Measurements from ENCODE around the gene PEX12.
A peak's percentile ranks its signal among the peaks of the same experiment; 100 is the strongest.
"Not testable (repeated sequence)": the region's sequence is repeated elsewhere in the genome, so short reads cannot be mapped to it uniquely, and the experiment has no call there.

The PEX12 gene

GRCh38 chr17:35575759-35576158 is 2.6 kb downstream of the PEX12 start:
- no peak for DNase-seq

DNA sequence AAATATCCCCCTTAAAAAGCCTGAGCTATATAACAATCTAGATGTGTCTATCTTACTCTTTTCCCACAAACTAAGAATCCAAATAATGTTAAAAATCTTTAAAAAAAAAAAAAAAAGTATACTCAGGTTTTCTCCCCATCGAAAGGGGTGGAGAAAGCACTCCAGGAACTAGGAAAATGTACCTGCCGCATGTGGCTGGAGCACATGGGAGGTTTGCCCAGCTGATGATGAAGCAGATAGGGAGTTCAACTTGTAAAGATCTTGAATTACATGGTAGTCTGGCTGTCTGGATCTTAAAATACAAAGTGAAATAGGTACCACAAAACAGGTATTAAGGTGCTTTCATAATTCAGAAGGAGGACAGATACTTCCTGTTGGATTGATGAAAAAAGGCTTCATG is 9.0 kb downstream of the PEX12 start:
- no peak for DNase-seq

- DNase-seq, result peak; percentile 47
Observed at GRCh38 chr17:35568561-35568960, 9.8 kb downstream of the PEX12 start.

DNA sequence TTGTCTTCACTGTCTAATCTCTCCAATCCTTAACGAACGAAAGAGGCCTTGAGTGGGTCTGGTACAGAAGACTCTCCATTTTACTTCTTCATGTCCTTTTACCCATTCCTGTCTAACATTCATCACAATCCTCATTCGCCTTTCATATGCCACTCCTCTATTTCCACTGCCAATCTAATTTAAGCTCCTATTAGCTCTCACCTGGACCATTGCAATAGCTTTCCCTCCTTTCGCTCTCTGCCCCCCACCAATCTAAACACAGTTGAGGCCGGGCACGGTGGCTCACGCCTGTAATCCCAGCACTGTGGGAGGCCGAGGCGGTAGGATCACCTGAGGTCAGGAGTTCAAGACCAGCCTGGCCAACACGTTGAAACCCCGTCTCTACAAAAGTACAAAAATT is 11.4 kb downstream of the PEX12 start:
- no peak for DNase-seq

- DNase-seq, result not testable (repeated sequence)
Observed at GRCh38 chr17:35563181-35563580, 15.2 kb downstream of the PEX12 start.

DNA sequence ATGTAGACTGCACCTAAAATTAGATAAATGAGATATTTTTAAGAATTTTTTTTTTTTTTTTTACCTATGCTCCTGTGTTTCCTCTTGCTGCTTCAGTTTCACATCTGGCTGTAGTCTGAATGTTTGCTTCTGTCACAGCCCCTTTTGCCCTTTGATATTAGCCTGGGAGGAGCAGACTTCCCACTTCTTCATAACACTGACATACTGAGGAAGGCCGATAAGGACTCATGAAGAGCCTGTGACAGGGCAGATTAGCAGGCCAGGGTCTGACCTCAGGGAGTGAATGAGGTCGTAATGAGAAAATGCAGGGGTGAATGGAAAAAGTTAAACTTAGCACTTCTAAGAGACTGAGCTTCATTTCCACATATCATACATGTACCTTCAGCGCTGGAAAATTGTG is 17.7 kb downstream of the PEX12 start, which contains the start of gene SLFN14:
SLFN14 (minus strand) TSS at position 117 of the 400 bp plus-strand sequence. CDS start 2,757 bp downstream, outside the sequence.
- DNase-seq, result no peak

- DNase-seq, result no peak
Observed at GRCh38 chr17:35559495-35560210, 18.7 kb downstream of the PEX12 start.

GRCh38 chr17:35557353-35557752 is 21.0 kb downstream of the PEX12 start:
- no peak for DNase-seq

GRCh38 chr17:35555691-35556090 is 22.7 kb downstream of the PEX12 start:
- peak; percentile 25 for DNase-seq

DNA sequence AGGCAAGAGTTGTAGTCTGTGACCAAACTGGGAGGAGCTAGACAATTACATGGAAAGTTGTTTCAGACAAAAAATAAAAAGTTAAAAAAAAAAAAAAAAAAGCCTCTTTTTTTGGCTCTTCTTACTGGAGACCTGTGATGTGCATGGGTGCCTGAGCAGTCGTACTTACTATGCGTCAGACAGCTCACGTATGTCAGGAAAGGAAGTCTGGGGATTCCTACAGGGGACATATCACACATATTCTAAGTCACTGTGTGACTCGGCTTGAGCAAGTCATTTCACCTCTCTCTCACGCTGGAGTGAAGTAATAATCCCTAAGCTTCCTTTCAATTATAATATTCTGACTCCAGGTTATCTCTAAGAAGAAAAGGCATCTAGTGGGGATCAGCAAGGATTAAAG is 23.7 kb downstream of the PEX12 start:
- DNase-seq, result no peak

DNA sequence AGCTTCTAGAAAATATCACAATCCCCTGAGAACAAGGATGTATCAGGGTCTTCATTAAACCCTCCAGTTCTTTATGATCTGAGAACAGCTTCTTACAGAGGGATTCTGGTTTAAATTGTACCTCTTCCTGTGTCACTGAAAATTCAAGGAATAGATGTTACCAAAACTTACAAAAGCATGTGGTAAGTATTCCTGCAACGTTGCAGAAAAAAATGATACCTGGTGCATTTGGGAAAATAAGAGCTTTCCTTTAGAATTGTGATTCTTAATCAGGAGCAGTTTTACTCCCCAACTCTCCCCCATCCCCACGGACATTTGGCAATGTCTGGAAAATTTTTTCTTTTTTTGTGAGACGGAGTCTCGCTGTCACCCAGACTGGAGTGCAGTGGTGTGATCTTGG is 25.1 kb downstream of the PEX12 start:
- DNase-seq, result no peak

DNA sequence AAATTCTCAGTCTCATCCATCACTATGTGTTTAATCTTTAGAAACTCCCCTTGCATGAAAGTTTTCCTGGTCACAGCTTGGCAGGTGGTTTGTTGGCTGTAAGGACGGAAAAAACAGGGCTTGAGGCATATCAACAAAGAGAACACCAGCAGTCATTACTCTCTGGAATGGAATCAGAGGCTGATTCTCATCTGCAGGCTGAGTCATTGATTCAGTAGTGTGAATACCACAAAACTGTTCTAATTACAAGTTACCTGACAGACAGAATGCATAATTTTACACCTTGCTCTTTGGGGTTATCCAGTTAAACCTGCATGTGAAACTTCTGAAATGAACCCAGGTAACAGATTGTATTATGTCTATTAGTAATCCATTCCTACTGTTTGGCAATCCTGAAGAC is 29.4 kb downstream of the PEX12 start:
- no peak for DNase-seq

GRCh38 chr17:35548208-35548810 is 30.1 kb downstream of the PEX12 start:
- no peak for DNase-seq

DNA sequence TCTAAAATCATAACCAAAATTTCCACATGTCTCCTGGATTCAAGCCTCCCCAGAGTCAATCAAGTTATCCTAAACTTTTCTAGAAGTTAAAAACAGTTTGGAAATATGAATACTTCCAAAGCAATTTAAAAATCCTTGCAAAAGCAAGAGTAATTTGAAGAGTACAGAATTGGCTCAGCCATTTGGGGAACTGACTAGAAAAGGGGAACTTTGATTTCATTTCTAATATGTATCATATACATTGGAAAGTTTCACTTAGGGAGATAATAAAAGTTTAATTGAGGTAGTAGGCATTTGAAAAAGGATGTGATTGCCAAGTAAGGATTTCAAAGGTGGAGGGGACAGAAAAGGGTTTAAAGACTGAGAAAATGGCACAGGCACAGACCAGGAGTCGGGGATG is 31.9 kb downstream of the PEX12 start:
- DNase-seq, result no peak

GRCh38 chr17:35545150-35545549 is 33.2 kb downstream of the PEX12 start:
- DNase-seq, result no peak

DNA sequence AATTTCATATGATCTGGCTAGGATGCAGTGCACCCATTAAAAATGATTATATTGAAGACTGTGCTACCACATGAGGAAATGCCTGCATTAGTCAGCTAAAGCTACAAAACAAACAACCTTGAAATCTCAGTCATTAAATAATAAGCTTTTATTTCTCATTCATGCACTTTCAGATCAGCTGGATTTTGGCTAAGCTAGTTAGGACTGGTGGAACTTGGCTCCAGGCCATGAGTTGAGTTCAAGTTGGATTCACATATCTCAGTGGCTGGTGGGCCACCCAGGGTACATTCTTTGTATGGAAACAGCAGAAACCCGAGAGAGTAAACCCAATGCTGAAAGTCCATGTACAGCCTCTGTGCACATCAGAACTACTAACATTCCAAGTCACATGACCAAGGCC is 34.5 kb downstream of the PEX12 start:
- no peak for DNase-seq

- DNase-seq, result no peak
Observed at GRCh38 chr17:35542990-35543389, 35.4 kb downstream of the PEX12 start.

DNA sequence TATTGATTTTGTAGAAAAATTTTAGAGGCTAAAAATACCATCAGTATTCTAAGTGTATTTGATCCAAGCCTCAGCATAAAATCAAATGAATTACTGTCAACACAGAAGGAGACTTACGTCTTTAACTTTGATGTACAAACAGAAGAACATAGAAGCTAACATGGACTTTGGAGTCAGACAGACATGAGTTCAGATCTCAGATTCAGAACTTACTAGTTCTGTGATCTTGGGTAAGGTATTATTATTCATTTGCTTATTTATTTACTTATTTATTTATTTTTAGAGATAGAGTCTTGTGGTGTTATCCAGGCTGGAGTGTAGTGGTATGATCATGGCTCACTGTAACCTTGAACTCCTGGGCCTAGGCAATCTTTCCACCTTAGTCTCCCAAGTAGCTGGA is 36.9 kb downstream of the PEX12 start:
- no peak for DNase-seq

- peak; percentile 64 for DNase-seq
Observed at GRCh38 chr17:35540589-35541404, 37.6 kb downstream of the PEX12 start.

GRCh38 chr17:35539659-35540026 is 38.7 kb downstream of the PEX12 start:
- no peak for DNase-seq

- peak; percentile 75 for DNase-seq
Observed at GRCh38 chr17:35537601-35538141, 40.7 kb downstream of the PEX12 start, which contains the start of gene SLFN12L. TSS of gene SLFN12L (minus strand) at chr17:35537678. CDS start at chr17:35522364, 15,314 bp downstream.

DNA sequence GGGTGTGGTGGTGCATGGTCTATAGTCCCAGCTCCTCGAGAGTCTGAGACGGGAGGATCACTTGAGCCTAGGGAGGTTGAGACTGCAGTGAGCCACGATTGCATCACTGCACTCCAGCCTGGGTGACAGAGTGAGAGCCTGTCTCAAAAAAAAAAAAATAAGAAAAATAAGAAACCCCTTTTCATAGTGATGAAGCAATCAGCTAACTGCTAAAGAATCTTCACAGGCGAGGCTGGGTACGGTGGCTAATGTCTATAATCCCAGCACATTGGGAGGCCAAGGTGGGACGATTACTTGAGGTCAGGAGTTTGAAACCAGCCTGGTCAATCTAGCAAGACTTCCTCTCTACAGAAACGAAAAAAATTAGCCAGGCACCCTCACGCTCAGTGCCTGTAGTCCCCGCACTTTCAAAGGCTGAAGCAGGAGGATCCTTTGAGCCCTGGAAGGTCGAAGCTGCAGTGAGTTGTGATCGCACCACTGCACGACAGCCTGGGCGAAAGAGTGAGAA is 41.7 kb downstream of the PEX12 start:
- DNase-seq, result peak; percentile 24

DNA sequence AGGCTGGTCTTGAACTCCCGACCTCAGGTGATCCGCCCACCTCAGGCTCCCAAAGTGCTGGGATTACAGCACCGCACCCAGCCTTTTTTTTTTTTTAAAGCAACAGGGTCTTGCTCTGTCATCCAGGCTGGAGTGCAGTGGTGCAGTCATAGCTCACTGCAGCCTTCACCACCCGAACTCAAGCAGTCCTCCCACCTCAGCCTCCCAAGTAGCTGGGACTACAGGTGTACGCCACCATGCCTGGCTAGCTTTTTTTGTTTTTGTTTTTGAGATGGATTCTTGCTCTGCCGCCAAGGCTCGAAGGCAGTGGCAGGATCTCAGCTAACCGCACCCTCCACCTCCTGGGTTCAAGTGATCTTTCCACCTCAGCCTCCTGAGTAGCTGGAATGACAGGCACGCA is 43.0 kb downstream of the PEX12 start:
- not testable (repeated sequence) for DNase-seq
